Lower leg skin (tissue), 3 donors: ENCODE results near the gene SRA1.

Source experiments
- CTCF ChIP-seq, 3 donors: fragments of 450-650 bp; IDR thresholded peaks; one replicate each; pipeline ENCODE4 v1.5.1; 2016; ENCODE audit warnings: antibody characterized with exemption in 3 of 3, mild to moderate bottlenecking in 3 of 3, moderate library complexity in 2 of 3
- POLR2A ChIP-seq, 2 donors: fragments of 450-650 bp; IDR thresholded peaks; one replicate each; pipeline ENCODE4 v1.6.1; 2016 to 2017; ENCODE audit warnings: antibody characterized with exemption in 2 of 2, mild to moderate bottlenecking in 1 of 2, moderate library complexity in 1 of 2

- no peak for TF ChIP-seq CTCF (IDR thresholded peaks at IDR 0.05)
- no peak for TF ChIP-seq POLR2A (IDR thresholded peaks at IDR 0.05)
Measured at GRCh38 chr5:140540227-140540626, 17.0 kb downstream of the SRA1 start.
